HFF-Myc (cell line): ENCODE measurements around the gene FAM114A1.
A peak's percentile ranks its signal among the peaks of the same experiment; 100 is the strongest.

Experiments
- DNase-seq: peaks from one replicate; pipeline ENCODE4 v3.0.0-alpha.2; 2011; ENCODE audit warnings: low read depth; ENCODE audit errors: extremely low read depth
- H3K4me3 ChIP-seq: replicated peaks from 2 replicates; pipeline ENCODE4 v1.5.1; 2011; ENCODE audit warnings: low read depth, mild to moderate bottlenecking, control low read depth, low read length
- CTCF ChIP-seq: IDR thresholded peaks from 2 replicates; pipeline ENCODE4 v1.5.1; 2012; ENCODE audit warnings: mild to moderate bottlenecking, low read depth, low read length, control low read depth; ENCODE audit errors: missing control alignments

Gene FAM114A1

GRCh38 chr4:38857354-38858096, 10.1 kb upstream of the FAM114A1 start:
- H3K4me3 ChIP-seq = peak overlapping the region; percentile 1; the same call in 1 of the 2 replicates
- DNase-seq = no peak
- TF ChIP-seq CTCF = no peak

GRCh38 chr4:38858097-38858420, 9.5 kb upstream of the FAM114A1 start:
- DNase-seq = no peak
- no peak for TF ChIP-seq CTCF
- no peak overlapping the region for H3K4me3 ChIP-seq

- TF ChIP-seq CTCF = no peak
- no peak for DNase-seq
- no peak overlapping the region for H3K4me3 ChIP-seq
These were observed 8.1 kb upstream of the FAM114A1 start for GRCh38 chr4:38859501-38859900.

GRCh38 chr4:38860788-38861424, 6.7 kb upstream of the FAM114A1 start:
- no peak for DNase-seq
- peak; percentile 88 for TF ChIP-seq CTCF
- H3K4me3 ChIP-seq = no peak overlapping the region

GRCh38 chr4:38861791-38862190, 5.8 kb upstream of the FAM114A1 start:
- no peak for TF ChIP-seq CTCF
- DNase-seq = no peak
- H3K4me3 ChIP-seq = no peak overlapping the region

- no peak for TF ChIP-seq CTCF
- DNase-seq = no peak
- no peak overlapping the region for H3K4me3 ChIP-seq
These were observed 2.2 kb upstream of the FAM114A1 start for GRCh38 chr4:38865445-38865844.

- H3K4me3 ChIP-seq = peak overlapping the region; percentile 77
- no peak for TF ChIP-seq CTCF
- no peak for DNase-seq
These were observed 581 bp upstream of the FAM114A1 start for GRCh38 chr4:38866973-38867477.
